ENCODE data around the gene PLXNA4. TPM values are rescaled to one million over a fixed set of nuclear protein-coding genes. Genes with fewer than 3 reads are reported as not detected.
"Not testable (repeated sequence)": the region's sequence is repeated elsewhere in the genome, so short reads cannot be mapped to it uniquely, and the experiment has no call there.

PLXNA4 gene
- total and polyA plus RNA-seq, 2 donors from 2014 or later = 0.17 to 3.5 TPM

DNA sequence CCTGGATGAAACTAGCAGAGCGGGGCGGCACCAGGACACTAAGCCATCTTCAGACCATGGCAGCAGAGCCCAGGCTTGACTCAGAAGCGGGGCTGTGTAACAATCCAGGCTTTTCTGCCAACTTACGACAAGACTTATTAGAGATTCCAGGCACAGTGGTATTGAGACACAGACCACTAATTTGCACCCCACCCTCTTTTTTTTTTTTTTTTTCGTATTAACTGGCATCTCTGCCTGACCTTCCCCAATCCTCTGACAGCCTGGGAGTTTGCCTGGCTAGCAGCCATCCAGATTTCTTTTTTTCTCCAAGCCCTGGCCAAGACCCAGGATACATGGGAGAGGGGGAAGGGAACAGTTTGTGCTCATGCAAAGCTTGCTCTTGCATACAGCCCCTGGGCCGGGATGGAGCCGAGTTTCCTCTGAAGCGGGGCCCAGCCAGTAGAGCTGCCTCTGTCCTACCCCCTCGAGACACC lies 182.4 kb downstream of the PLXNA4 start:
- no peaks in the 10 kb centered on the region for H3K9me3 ChIP-seq (ENCODE audit: control insufficient read depth in 2 of 3, insufficient read depth in 1 of 3, low read length in 3 of 3)
- H3K4me1 ChIP-seq (ENCODE audit: control insufficient read depth in 2 of 3, insufficient read depth in 2 of 3, low read depth in 1 of 3, low read length in 3 of 3) = peaks cover 0 to 3% (median 0%) of the 10 kb centered on the region in 3 donors
- H3K36me3 ChIP-seq (ENCODE audit: control insufficient read depth in 2 of 3, insufficient read depth in 3 of 3, low read length in 3 of 3) = no peaks in the 10 kb centered on the region
- FAIRE-seq (no peak), DNase-seq (peak in 1 of 5 donors; percentile 85)
- no peak for TF ChIP-seq CTCF (IDR thresholded peaks at IDR 0.05; ENCODE audit: borderline replicate concordance, extremely low read depth, insufficient read depth)
- H3K9ac ChIP-seq (ENCODE audit: low read length in 3 of 3) = no peak overlapping the region
- intact Hi-C loops (cut with DNase I) = no loop called here
- no peak overlapping the region for H3K27ac ChIP-seq (ENCODE audit: low read depth in 2 of 2, low read length in 2 of 2)
- H3K27me3 ChIP-seq (ENCODE audit: control insufficient read depth, insufficient read depth, low read length) = no peaks in the 10 kb centered on the region
- no peak overlapping the region for H3K4me3 ChIP-seq (ENCODE audit: low read length in 3 of 3)

DNA sequence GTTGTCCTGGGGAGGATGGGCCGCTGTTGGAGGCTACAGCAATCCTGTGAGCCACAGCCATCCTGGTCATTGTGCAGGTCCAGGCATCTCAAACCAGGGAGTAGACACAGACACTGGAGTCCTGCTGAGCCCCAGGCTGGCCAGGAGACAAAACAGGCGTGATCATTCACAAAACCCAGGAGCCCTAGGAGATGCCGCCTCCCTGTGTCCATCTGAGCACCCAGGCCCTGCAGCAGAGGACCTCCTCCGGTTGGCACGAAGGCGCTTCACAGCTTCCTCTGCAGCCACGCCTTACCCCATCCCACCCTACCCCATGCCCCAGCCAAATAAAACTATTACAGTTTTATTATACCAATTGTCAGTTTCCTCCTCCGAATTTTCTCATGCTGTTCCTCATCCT lies 183.6 kb downstream of the PLXNA4 start:
- Histone ChIP-seq H3K27ac (ENCODE audit: low read depth in 2 of 2, low read length in 2 of 2) (no peak overlapping the region), H3K36me3 (ENCODE audit: control insufficient read depth in 2 of 3, insufficient read depth in 3 of 3, low read length in 3 of 3) (no peaks in the 10 kb centered on the region), H3K4me1 (ENCODE audit: control insufficient read depth in 2 of 3, insufficient read depth in 2 of 3, low read depth in 1 of 3, low read length in 3 of 3) (peaks cover 0 to 3% (median 0%) of the 10 kb centered on the region in 3 donors), H3K9me3 (ENCODE audit: control insufficient read depth in 2 of 3, insufficient read depth in 1 of 3, low read length in 3 of 3) (no peaks in the 10 kb centered on the region), H3K9ac (ENCODE audit: low read length in 3 of 3) (no peak overlapping the region), H3K27me3 (ENCODE audit: control insufficient read depth, insufficient read depth, low read length) (no peaks in the 10 kb centered on the region), H3K4me3 (ENCODE audit: low read length in 3 of 3) (no peak overlapping the region)
- DNase-seq (no peak), FAIRE-seq (no peak)
- intact Hi-C loops (cut with DNase I) = no loop called here
- TF ChIP-seq CTCF (IDR thresholded peaks at IDR 0.05; ENCODE audit: borderline replicate concordance, extremely low read depth, insufficient read depth) = no peak

DNA sequence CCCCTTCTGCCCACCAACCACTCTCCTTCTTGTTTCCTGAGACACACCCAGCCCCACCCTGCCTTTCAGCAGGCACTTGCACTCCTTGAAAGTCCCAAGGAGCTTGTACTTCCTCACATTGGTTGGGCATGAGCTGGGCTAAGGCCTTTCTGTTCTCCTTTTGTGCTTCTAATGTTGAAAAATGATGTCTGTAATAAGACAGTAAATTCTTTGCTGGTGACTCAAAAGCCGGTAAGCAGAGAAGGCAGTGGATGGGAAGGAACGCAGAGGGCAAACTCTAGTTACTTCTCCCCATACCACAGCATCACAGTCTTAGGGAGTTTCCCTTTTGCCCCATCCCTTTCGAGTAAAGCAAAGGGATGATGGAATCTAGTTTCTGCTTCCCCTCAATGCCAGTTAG lies 185.6 kb downstream of the PLXNA4 start:
- H3K4me1 ChIP-seq (ENCODE audit: control insufficient read depth in 2 of 3, insufficient read depth in 2 of 3, low read depth in 1 of 3, low read length in 3 of 3) = peaks cover 3 to 16% (median 6%) of the 10 kb centered on the region in 3 donors
- H3K27me3 ChIP-seq (ENCODE audit: control insufficient read depth, insufficient read depth, low read length) = no peaks in the 10 kb centered on the region
- H3K4me3 ChIP-seq (ENCODE audit: low read length in 3 of 3) = no peak overlapping the region
- H3K9ac ChIP-seq (ENCODE audit: low read length in 3 of 3) = no peak overlapping the region
- intact Hi-C loops (cut with DNase I) = no loop called here
- no peak for DNase-seq
- FAIRE-seq = no peak
- no peak overlapping the region for H3K27ac ChIP-seq (ENCODE audit: low read depth in 2 of 2, low read length in 2 of 2)
- TF ChIP-seq CTCF (IDR thresholded peaks at IDR 0.05; ENCODE audit: borderline replicate concordance, extremely low read depth, insufficient read depth) = no peak
- no peaks in the 10 kb centered on the region for H3K36me3 ChIP-seq (ENCODE audit: control insufficient read depth in 2 of 3, insufficient read depth in 3 of 3, low read length in 3 of 3)
- no peaks in the 10 kb centered on the region for H3K9me3 ChIP-seq (ENCODE audit: control insufficient read depth in 2 of 3, insufficient read depth in 1 of 3, low read length in 3 of 3)

DNA sequence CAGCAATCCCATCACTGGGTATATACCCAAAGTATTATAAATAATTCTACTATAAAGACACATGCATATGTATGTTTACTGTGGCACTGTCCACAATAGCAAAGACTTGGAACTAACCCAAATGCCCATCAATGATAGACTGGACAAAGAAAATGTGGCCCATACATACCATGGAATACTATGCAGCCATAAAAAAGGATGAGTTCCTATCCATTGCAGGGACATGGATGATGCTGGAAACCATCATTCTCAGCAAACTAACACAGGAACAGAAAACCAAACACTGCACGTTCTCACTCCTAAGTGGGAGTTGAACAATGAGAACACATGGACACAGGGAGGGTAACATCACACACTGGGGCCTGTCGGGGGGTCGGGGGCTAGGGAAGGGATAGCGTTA lies 186.2 kb downstream of the PLXNA4 start:
- intact Hi-C loops (cut with DNase I); DNase-seq; H3K4me3 ChIP-seq (ENCODE audit: low read length in 3 of 3); FAIRE-seq; H3K36me3 ChIP-seq (ENCODE audit: control insufficient read depth in 2 of 3, insufficient read depth in 3 of 3, low read length in 3 of 3); H3K9me3 ChIP-seq (ENCODE audit: control insufficient read depth in 2 of 3, insufficient read depth in 1 of 3, low read length in 3 of 3); H3K27ac ChIP-seq (ENCODE audit: low read depth in 2 of 2, low read length in 2 of 2); H3K27me3 ChIP-seq (ENCODE audit: control insufficient read depth, insufficient read depth, low read length); H3K9ac ChIP-seq (ENCODE audit: low read length in 3 of 3): not testable (repeated sequence)
- peaks cover 3 to 16% (median 6%) of the 10 kb centered on the region in 3 donors for H3K4me1 ChIP-seq (ENCODE audit: control insufficient read depth in 2 of 3, insufficient read depth in 2 of 3, low read depth in 1 of 3, low read length in 3 of 3)
